ENCODE results near the gene RPL7A. TPM values are rescaled to one million over a fixed set of nuclear protein-coding genes. Genes with fewer than 3 reads are reported as not detected.
"Not testable (repeated sequence)": the region's sequence is repeated elsewhere in the genome, so short reads cannot be mapped to it uniquely, and the experiment has no call there.

The RPL7A gene
- polyA plus RNA-seq, 1 donor, result 2,437 TPM

DNA sequence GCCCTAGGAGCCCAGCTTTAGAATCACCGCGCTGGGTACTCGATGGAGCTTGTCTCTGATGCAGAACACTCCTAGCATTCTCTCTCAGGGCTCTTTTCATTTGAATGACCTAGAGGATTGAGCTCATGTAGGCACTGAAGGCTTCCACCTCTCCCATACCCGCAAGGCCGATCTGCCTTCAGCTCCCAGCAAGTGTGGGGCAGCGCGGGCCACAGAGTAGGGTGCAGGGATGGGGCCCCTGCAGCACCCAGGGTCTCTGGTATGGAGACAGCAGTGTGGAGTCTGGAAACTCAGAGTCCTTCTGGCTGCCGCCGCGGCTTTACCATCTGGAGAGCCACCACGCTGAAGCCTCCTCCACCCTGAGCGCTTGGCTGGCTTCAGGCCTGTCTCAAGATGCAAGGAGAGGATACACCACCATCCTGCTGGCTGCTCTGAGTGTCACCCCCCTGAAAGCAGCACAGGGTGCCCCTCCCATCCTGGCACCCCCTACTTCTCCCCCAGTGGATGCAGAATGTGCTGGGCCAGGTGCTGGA is 41.1 kb downstream of the RPL7A start:
- no peak for DNase-seq (ENCODE audit: low read depth)

GRCh38 chr9:133389562-133389961 is 41.5 kb downstream of the RPL7A start:
- no peak for DNase-seq (ENCODE audit: low read depth)

DNA sequence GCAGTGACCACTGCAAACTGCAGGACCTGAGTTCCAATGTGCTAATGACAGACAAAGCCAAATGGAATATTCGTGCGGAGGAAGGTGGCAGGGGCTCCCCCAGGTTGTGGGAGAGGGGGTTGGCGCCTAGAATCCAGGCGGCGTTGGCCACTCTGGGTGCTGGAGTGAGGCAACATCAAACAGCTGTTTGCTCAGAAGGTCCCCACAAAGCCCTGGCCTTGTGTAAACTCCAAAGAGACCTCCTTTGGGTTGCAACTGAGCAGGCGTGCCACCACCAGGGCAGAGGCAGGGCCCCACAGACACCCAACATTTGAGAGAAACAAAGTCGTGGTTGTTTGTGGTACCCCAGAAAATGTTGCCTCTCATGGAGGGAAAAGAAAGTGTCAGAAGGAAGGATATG is 42.7 kb downstream of the RPL7A start:
- DNase-seq (ENCODE audit: low read depth), result no peak

GRCh38 chr9:133391449-133391848 is 43.4 kb downstream of the RPL7A start:
- DNase-seq (ENCODE audit: low read depth), result not testable (repeated sequence)

- DNase-seq (ENCODE audit: low read depth), result not testable (repeated sequence)
Measured at GRCh38 chr9:133392308-133392707, 44.3 kb downstream of the RPL7A start.

- DNase-seq (ENCODE audit: low read depth), result no peak
Measured at GRCh38 chr9:133393399-133393798, 45.4 kb downstream of the RPL7A start.

- DNase-seq (ENCODE audit: low read depth), result no peak
Measured at GRCh38 chr9:133394687-133395271, 46.8 kb downstream of the RPL7A start.

- no peak for DNase-seq (ENCODE audit: low read depth)
Measured at GRCh38 chr9:133396952-133397351, 48.9 kb downstream of the RPL7A start.

- DNase-seq (ENCODE audit: low read depth), result no peak
Measured at GRCh38 chr9:133397370-133397769, 49.4 kb downstream of the RPL7A start.

DNA sequence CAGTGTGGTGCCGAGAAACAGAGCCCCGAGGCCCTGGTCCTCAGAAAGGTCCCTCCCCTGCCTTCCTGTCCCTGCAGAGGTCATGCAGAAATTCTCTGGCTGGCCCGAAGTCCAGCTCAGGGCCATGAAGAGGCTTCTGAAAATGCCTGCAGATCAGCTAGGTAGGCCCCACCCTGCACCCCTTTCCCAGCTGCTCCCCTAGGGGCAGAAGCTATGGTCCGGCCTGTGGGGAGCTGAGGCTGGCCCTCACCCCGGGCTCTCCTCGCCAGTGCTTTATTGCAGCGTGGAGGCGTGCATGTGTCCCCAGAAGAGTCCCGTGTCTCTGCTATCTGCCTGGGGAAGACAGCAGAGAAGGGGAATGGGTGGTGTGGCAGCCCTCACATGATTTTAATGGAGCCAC is 49.9 kb downstream of the RPL7A start:
- DNase-seq (ENCODE audit: low read depth), result no peak

- no peak for DNase-seq (ENCODE audit: low read depth)
Measured at GRCh38 chr9:133400292-133400691, 52.3 kb downstream of the RPL7A start.

Other genes starting within 250 kb of the RPL7A start
- gene RALGDS, start 227.0 kb upstream of the RPL7A start, polyA plus RNA-seq (ENCODE audit: insufficient read length), result 50.3 TPM
- 3.6 TPM for gene GBGT1, start 184.3 kb upstream of the RPL7A start, polyA plus RNA-seq (ENCODE audit: insufficient read length)
- not detected for gene OBP2B, start 139.0 kb upstream of the RPL7A start, polyA plus RNA-seq (ENCODE audit: insufficient read length)
- gene ABO, start 73.0 kb upstream of the RPL7A start, polyA plus RNA-seq (ENCODE audit: insufficient read length), result 1.3 TPM
- 20.5 TPM for gene SURF6, start 12.0 kb upstream of the RPL7A start, polyA plus RNA-seq (ENCODE audit: insufficient read length)
- gene MED22, start 87 bp upstream of the RPL7A start, polyA plus RNA-seq (ENCODE audit: insufficient read length), result 23.0 TPM
- 30.6 TPM for gene SURF1, start 8.3 kb downstream of the RPL7A start, polyA plus RNA-seq (ENCODE audit: insufficient read length)
- 12.2 TPM for gene SURF2, start 8.3 kb downstream of the RPL7A start, polyA plus RNA-seq (ENCODE audit: insufficient read length)
- gene SURF4, start 27.8 kb downstream of the RPL7A start, polyA plus RNA-seq (ENCODE audit: insufficient read length), result 84.6 TPM
- gene STKLD1, start 28.1 kb downstream of the RPL7A start, polyA plus RNA-seq (ENCODE audit: insufficient read length), result 2.2 TPM
- gene REXO4, start 69.8 kb downstream of the RPL7A start, polyA plus RNA-seq (ENCODE audit: insufficient read length), result 35.9 TPM
- gene ADAMTS13, start 74.1 kb downstream of the RPL7A start, polyA plus RNA-seq (ENCODE audit: insufficient read length), result 7.8 TPM
- 19.0 TPM for gene CACFD1, start 111.8 kb downstream of the RPL7A start, polyA plus RNA-seq (ENCODE audit: insufficient read length)
- gene SLC2A6, start 130.9 kb downstream of the RPL7A start, polyA plus RNA-seq (ENCODE audit: insufficient read length), result 1.2 TPM
- 58.2 TPM for gene MYMK, start 176.7 kb downstream of the RPL7A start, polyA plus RNA-seq (ENCODE audit: insufficient read length)
- 4.7 TPM for gene ADAMTSL2, start 186.5 kb downstream of the RPL7A start, polyA plus RNA-seq (ENCODE audit: insufficient read length)

Measured in forelimb muscle (tissue), 1 donor.